GM12872 (cell line): ENCODE data around the gene PRMT7.

Experiments used
- TF ChIP-seq, protein P1 (sequence below): IDR thresholded peaks from 3 replicates; pipeline ENCODE4 v1.5.1; 2011; ENCODE audit warnings: low read depth, mild to moderate bottlenecking, low read length, moderate library complexity; ENCODE audit not compliant: insufficient read depth

Gene PRMT7

DNA sequence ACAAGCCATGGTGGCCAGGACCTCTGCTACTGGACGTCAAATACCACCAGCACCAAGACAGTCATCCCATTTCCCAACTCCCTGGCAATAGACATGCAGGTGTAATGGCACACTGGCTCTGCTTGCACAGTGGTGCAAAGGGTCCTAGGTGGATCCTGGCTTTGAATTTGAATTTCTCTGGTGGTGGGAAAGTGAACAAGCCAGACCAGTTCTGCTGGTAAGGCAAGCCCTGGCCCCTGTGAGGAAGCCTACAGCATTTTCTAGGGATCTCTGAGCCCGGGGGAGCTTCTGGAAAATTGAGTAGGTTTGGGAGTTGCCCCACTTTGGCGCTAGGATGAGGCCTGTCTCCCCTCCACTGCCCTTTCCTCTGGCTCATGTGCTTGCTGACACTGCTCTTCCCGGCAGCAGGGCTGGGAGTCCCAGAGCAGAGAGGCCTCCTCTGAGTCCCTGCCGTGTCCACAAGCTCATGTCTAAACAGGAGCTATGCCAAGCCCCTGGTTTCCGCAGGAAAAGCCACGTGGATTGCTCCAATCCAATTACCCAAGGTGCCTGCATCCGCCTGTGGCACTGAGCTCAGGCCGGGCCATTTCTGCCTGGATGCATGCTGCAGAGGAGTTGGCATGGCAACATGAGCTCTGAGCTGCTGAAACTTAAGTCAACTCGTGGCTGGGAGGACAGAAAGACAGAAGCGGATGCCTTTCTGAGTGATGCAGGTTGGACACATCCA lies 67.0 kb downstream of the PRMT7 start:
- TF ChIP-seq, protein P1, sequence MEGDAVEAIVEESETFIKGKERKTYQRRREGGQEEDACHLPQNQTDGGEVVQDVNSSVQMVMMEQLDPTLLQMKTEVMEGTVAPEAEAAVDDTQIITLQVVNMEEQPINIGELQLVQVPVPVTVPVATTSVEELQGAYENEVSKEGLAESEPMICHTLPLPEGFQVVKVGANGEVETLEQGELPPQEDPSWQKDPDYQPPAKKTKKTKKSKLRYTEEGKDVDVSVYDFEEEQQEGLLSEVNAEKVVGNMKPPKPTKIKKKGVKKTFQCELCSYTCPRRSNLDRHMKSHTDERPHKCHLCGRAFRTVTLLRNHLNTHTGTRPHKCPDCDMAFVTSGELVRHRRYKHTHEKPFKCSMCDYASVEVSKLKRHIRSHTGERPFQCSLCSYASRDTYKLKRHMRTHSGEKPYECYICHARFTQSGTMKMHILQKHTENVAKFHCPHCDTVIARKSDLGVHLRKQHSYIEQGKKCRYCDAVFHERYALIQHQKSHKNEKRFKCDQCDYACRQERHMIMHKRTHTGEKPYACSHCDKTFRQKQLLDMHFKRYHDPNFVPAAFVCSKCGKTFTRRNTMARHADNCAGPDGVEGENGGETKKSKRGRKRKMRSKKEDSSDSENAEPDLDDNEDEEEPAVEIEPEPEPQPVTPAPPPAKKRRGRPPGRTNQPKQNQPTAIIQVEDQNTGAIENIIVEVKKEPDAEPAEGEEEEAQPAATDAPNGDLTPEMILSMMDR: no peak

GRCh38 chr16:68378436-68379415 lies 67.9 kb downstream of the PRMT7 start:
- TF ChIP-seq, protein P1: no peak

DNA sequence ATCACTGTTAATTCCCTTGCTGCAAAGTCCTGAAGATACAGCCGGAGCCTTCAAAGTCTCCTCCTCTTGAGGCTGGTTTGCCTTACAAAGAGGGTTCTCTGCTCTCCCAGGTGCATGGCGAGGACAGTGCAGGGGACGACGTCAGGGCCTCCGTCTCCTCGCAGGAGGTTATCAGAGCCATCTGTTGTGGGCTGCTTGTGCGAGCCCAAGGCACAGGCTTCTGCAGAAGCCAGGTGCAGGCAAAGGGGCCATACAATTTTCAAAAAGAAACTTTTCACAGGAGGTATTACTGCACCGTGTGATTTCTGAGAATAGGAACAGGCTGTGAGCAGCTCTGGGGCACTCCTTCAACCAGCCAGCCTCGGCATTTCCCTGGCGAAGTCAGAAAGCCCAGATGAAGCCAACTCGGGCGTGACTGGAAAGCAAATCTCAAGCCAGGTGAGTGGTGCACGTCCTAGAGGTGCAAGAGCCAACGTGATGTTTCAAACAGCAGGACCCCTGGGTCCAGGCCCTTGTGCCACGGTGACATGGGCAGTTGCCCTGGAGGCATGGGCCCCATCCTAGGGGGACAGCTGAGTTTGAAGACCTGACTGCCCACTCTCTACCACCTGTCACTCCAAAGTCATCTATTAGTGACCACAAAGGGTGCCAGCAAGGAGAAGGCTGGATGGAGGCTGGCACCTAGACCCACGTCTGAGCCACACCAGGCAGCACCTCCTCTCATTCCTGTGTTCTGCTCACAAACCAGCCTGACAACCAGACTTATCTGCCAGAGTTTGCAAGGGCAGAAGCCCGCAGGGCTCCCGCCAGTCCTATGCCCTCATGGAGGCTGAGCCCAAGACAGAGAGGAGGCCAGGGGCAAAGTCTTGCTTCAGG lies 68.9 kb downstream of the PRMT7 start:
- TF ChIP-seq, protein P1: no peak

DNA sequence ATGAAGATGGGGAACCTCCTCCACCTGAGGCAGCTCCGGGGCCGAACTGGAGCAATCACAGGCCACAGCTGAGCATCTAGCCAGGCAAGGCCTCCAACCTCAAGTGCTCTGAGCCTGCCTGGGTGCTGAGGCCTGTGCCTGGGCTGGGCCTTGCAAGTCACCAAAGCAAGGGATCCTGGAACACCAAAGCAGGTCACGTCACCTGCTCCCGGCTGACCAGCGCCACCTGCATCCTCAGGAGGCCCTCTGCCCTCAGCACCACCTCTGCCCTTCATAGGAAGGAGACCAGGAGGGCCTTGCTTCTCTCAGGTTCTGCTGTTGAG lies 69.5 kb downstream of the PRMT7 start:
- TF ChIP-seq, protein P1: no peak

- TF ChIP-seq, protein P1: no peak
Measured at GRCh38 chr16:68380676-68381362, 70.0 kb downstream of the PRMT7 start.

DNA sequence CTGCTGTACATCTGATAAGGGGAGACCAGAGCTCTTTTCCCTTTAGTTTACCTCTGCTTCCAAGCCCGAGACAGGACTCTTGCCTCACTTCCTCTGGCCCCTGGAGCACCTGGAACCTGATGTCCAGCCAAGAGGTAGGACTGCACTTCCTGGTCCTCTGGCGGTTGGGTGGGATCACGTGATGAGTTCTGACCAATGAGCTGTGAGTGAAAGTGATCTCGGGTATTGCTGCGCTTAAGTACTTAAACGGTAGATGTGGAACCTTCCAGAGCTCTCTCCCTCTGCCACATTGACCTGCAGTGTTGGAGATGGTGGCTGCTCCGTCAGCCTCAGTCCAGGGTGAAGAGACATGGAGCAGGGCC lies 70.5 kb downstream of the PRMT7 start:
- TF ChIP-seq, protein P1: no peak

DNA sequence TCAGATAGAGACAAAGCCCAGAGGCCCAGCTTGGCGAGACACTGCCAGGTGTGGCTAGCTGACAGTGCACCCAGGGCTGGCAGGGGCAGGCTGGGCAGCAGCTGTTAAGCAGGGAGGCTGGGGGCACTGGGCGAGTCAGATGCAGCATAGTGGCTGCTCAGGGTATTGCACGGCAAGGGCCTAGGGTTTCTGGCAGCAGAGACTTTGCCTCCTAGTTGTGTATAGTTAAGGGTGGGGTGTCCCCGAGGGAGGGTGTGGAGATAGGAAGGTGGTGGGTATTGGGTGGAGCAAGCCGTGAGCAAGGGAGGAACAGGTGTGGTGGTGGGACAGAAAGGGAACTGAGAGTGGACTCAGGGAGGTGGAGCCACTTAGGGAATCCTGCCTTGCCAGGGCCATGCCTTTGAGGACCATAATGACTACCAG lies 71.5 kb downstream of the PRMT7 start:
- TF ChIP-seq, protein P1: peak; percentile 78
